ENCODE measurements around the gene ITPR1.

Gene ITPR1

DNA sequence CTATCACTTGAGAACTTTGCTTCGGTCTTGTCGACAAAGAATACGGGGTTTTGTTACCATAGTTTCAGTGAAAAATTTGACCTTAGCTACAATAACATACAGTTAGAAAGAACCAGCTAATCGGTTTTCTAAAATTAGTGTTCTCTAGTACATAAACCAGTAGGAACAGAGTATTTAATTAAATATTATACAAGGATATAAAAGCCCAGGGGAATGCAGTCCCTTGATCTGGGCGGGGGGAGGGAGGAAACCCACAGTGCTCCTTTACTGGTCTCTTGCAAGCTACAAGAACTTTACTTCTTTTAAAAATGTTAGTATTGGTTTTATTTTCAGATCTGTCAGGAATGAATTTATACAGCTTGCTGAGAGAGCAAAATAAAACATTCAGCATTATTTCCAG is 41.8 kb downstream of the ITPR1 start:
- TF ChIP-seq, protein P1, sequence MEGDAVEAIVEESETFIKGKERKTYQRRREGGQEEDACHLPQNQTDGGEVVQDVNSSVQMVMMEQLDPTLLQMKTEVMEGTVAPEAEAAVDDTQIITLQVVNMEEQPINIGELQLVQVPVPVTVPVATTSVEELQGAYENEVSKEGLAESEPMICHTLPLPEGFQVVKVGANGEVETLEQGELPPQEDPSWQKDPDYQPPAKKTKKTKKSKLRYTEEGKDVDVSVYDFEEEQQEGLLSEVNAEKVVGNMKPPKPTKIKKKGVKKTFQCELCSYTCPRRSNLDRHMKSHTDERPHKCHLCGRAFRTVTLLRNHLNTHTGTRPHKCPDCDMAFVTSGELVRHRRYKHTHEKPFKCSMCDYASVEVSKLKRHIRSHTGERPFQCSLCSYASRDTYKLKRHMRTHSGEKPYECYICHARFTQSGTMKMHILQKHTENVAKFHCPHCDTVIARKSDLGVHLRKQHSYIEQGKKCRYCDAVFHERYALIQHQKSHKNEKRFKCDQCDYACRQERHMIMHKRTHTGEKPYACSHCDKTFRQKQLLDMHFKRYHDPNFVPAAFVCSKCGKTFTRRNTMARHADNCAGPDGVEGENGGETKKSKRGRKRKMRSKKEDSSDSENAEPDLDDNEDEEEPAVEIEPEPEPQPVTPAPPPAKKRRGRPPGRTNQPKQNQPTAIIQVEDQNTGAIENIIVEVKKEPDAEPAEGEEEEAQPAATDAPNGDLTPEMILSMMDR (IDR thresholded peaks at IDR 0.05; ENCODE audit: extremely low read depth, insufficient read depth, missing control alignments), result no peak
- in situ Hi-C loops (cut with MboI; ENCODE audit: low pct_unique_long_range_greater_than_20kb, low sequenced_read_pairs, unreplicated experiment), result no loop called here
- no peak for DNase-seq (ENCODE audit: low spot score)

DNA sequence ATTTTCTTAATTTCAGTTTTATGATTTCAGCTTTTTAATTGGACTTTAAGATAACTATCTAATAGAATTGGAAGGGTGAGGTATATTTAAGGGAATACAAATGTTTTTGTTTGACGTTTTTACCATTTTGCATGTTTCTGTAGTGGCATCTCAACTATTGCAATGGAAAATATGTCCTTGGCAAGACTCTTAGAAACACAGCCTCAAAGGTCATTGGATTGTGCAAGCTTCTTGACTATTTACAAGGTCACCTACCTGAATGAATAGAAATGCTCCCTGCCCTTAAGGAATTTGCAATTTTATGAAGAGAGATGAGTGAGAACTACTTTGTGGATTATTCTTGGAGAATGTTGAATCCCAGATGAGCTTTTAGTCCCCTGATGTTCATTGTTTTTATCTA is 43.1 kb downstream of the ITPR1 start:
- TF ChIP-seq, protein P1 (IDR thresholded peaks at IDR 0.05; ENCODE audit: extremely low read depth, insufficient read depth, missing control alignments), result no peak
- no peak for DNase-seq (ENCODE audit: low spot score)
- in situ Hi-C loops (cut with MboI; ENCODE audit: low pct_unique_long_range_greater_than_20kb, low sequenced_read_pairs, unreplicated experiment), result no loop called here

DNA sequence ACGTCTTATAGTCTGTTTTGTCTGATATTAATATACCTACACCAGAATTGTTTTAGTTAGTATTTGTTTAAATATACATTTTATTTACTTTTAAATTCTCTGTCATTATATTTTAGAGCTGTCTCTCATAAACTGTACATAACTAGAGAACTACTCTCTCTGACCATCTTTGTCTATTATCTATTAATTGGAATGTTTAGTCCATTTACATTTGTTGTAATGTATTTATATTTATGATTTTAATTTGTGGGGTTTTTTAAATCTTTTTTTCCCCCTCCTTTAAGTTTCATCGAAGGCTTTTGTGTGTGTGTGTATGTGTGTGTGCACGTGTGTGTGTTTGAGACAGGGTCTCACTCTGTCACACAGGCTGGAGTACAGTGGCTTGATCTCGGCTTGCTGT is 47.1 kb downstream of the ITPR1 start:
- in situ Hi-C loops (cut with MboI; ENCODE audit: low pct_unique_long_range_greater_than_20kb, low sequenced_read_pairs, unreplicated experiment), result no loop called here
- DNase-seq (ENCODE audit: low spot score), result no peak
- TF ChIP-seq, protein P1 (IDR thresholded peaks at IDR 0.05; ENCODE audit: extremely low read depth, insufficient read depth, missing control alignments), result no peak

DNA sequence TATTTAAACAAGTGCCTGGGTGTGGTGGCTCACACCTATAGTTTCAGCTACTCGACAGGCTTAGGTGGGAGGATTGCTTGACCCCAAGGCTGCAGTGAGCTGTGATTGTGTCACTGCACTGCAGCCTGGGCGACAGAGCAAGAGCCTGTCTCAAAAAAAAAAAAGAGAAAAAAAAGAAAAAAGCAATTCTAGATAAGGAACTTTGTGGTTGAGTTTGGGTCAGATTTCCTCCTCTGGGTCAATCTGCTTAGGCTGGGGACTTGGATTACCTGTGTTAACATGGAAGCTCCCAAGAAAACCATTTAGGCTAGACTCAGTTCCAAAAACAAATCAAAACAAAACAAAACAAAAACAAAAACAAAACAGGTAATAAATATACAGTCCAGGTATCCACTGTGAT is 50.0 kb downstream of the ITPR1 start:
- in situ Hi-C loops (cut with MboI; ENCODE audit: low pct_unique_long_range_greater_than_20kb, low sequenced_read_pairs, unreplicated experiment), result no loop called here
- TF ChIP-seq, protein P1 (IDR thresholded peaks at IDR 0.05; ENCODE audit: extremely low read depth, insufficient read depth, missing control alignments), result no peak
- no peak for DNase-seq (ENCODE audit: low spot score)

DNA sequence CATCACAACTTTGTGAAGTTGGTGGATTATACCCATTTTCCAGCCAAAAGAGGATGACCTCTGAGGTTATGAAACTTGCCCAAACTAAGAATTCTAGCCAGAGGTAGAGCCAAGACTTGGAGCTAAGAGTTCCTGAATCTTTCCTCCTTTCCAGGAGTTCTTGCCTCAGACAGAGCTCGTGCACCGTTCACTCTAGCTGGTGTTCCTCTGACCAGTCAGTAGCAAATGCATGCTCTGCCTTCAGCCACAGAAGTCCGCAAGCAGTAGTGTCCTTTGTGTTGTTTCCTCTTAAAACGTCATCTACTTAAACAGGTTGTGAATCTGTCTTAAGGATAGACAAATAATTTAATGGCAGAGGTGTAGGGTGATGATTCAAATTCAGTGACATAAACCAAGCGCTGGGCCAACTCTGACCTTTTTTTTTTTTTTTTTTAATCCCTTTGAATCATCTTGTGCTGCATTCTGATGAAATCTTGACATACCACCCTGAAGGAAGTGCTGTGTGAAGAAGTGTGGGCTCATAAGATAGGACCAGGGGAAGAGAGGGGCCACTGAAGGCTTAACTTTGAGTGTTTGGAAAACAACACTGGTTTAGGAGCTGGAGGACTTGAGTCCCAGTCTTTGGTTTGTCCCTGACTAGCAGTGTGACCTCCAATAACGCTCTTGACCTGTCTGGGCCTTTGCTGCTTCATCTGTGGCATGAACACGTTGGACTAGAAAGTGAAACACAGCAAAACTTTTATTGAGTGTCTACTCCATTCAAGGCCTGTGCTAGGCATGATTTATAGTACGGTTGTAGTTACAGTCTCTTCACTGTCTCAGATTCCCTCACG is 53.4 kb downstream of the ITPR1 start:
- in situ Hi-C loops (cut with MboI; ENCODE audit: low pct_unique_long_range_greater_than_20kb, low sequenced_read_pairs, unreplicated experiment), result no loop called here
- no peak for DNase-seq (ENCODE audit: low spot score)
- TF ChIP-seq, protein P1 (IDR thresholded peaks at IDR 0.05; ENCODE audit: extremely low read depth, insufficient read depth, missing control alignments), result no peak

DNA sequence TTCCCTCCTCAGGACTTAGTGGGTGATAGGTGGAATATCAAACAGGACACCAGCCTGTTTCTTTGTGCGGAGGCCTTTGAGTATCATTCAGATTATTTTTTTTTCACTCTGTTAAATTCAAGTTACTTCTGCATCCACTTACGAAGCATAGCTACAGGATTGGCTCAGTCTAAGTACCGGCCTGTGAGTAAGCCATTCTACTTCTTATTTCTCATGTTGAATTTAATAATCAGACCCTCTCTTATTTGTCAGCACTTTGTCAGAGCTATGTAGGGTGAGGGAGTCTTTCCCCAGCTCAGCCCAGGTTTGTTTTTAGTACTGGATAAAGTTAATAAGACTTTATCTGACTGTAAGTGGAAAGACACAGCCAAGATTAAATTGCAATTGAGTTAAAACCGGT is 54.7 kb downstream of the ITPR1 start:
- TF ChIP-seq, protein P1 (IDR thresholded peaks at IDR 0.05; ENCODE audit: extremely low read depth, insufficient read depth, missing control alignments), result no peak
- DNase-seq (ENCODE audit: low spot score), result no peak
- in situ Hi-C loops (cut with MboI; ENCODE audit: low pct_unique_long_range_greater_than_20kb, low sequenced_read_pairs, unreplicated experiment), result no loop called here
